T1000 (cell line): Measurements from ENCODE around the gene DLG3.
"Not testable (repeated sequence)": the region's sequence is repeated elsewhere in the genome, so short reads cannot be mapped to it uniquely, and the experiment has no call there.

Experiments
- DNase-seq: peaks from one replicate; lab custom pipeline; 2025; ENCODE audit warnings: mixed read lengths; lab: John Stamatoyannopoulos, UW

Gene DLG3

GRCh38 chrX:70444326-70444945, at the start of gene DLG3:
DLG3 (plus strand) TSS chrX:70444835; CDS start chrX:70445202, 367 bp downstream.
- DNase-seq, result peak; percentile 3

- no peak for DNase-seq
These were observed 45.7 kb upstream of the DLG3 start for GRCh38 chrX:70398899-70399298.

GRCh38 chrX:70400181-70400580, 44.5 kb upstream of the DLG3 start:
- not testable (repeated sequence) for DNase-seq

GRCh38 chrX:70402721-70403120, 41.9 kb upstream of the DLG3 start:
- DNase-seq, result no peak

GRCh38 chrX:70405003-70405402, 39.6 kb upstream of the DLG3 start:
- no peak for DNase-seq

GRCh38 chrX:70410921-70411320, 33.7 kb upstream of the DLG3 start:
- DNase-seq, result no peak

- no peak for DNase-seq
These were observed 33.2 kb upstream of the DLG3 start for GRCh38 chrX:70411475-70411874.

- DNase-seq, result no peak
These were observed 23.0 kb upstream of the DLG3 start for GRCh38 chrX:70421618-70422017.

- DNase-seq, result no peak
These were observed 21.7 kb upstream of the DLG3 start, which contains the start of gene GDPD2 for GRCh38 chrX:70422851-70423341. GDPD2 (plus strand) TSS chrX:70423314; CDS start chrX:70424985, 1,671 bp downstream.

GRCh38 chrX:70423936-70424675, 20.5 kb upstream of the DLG3 start:
- DNase-seq, result no peak

- DNase-seq, result no peak
These were observed 19.8 kb upstream of the DLG3 start for GRCh38 chrX:70424801-70425200.

- no peak for DNase-seq
These were observed 18.1 kb upstream of the DLG3 start for GRCh38 chrX:70426286-70427278.

GRCh38 chrX:70427365-70427764, 17.3 kb upstream of the DLG3 start:
- no peak for DNase-seq

- DNase-seq, result no peak
These were observed 14.9 kb upstream of the DLG3 start for GRCh38 chrX:70429759-70430158.

- no peak for DNase-seq
These were observed 11.4 kb upstream of the DLG3 start for GRCh38 chrX:70432936-70433847.

GRCh38 chrX:70433848-70434351, 10.7 kb upstream of the DLG3 start:
- peak; percentile 50 for DNase-seq

GRCh38 chrX:70434352-70434866, 10.2 kb upstream of the DLG3 start:
- DNase-seq, result peak; percentile 62

- peak; percentile 11 for DNase-seq
These were observed 9.6 kb upstream of the DLG3 start for GRCh38 chrX:70434914-70435586.

- DNase-seq, result no peak
These were observed 8.3 kb upstream of the DLG3 start for GRCh38 chrX:70436343-70436742.

- DNase-seq, result no peak
These were observed 7.6 kb upstream of the DLG3 start for GRCh38 chrX:70437011-70437410.
